ENCODE results near the gene NEK10.
"Not testable (repeated sequence)": the region's sequence is repeated elsewhere in the genome, so short reads cannot be mapped to it uniquely, and the experiment has no call there.

Gene NEK10

DNA sequence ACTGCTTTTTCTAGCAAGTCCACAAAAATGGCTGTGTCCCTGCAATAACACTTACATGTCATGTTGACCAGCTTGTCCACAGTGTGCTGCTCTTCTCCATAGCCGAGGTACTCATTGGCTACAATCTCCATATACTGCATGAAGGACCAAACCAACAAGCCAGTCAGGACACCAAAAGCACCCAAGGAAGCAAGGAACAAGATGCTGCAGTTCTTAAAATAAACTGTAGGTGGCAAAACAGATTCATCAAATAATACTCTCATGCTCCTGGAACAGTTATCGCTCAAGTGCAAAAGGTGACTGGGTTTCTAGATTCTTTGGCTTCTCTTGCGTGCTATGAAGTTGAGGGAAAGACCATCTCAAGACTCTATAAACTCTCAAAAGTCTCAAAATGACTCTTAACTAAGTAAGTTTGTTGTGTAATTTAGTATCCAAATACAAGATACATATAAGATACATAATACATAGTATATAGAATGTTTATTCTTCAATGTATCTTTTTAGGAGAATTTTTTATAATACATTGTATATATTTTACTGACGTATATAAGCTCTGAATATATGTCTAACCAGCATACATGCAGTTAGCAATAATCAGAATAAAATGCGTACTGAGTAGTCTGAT lies 57.0 kb downstream of the NEK10 start:
- peak; percentile 67 for TF ChIP-seq CTCF (IDR thresholded peaks at IDR 0.05; ENCODE audit: insufficient read depth, low read depth, low read length, missing control alignments)
- no peak overlapping the region for H3K4me3 ChIP-seq (ENCODE audit: low read depth, low read length)
- peak; percentile 56 for DNase-seq (ENCODE audit: low read depth)

GRCh38 chr3:27311400-27311799 lies 57.8 kb downstream of the NEK10 start:
- no peak for TF ChIP-seq CTCF (IDR thresholded peaks at IDR 0.05; ENCODE audit: insufficient read depth, low read depth, low read length, missing control alignments)
- no peak for DNase-seq (ENCODE audit: low read depth)

DNA sequence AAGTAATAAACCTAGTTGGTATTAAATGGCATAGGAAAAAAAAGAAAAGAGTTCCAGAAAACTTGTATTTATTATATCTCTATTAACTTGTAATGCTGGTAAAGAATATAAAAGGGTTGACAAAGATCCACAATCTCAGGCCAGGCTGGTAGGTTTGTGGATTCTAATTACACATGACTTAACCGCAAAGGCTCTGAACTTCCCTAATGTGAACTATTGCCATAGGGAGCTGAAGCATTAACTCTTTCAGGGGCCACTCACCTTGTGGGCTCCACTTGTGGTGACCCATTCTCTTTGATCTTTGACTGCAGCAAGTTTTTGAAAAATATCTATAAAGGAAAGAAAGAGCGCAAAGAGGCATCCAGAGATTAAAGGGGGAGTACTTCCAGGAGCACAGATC lies 58.5 kb downstream of the NEK10 start:
- DNase-seq (ENCODE audit: low read depth) = no peak
- H3K4me3 ChIP-seq (ENCODE audit: low read depth, low read length) = no peak overlapping the region
- TF ChIP-seq CTCF (IDR thresholded peaks at IDR 0.05; ENCODE audit: insufficient read depth, low read depth, low read length, missing control alignments) = no peak

More at GRCh38 chr3:27311400-27311799, 57.8 kb downstream of the NEK10 start:
- no peak overlapping the region for H3K4me3 ChIP-seq (ENCODE audit: low read depth, low read length)

GRCh38 chr3:27307566-27307965 lies 61.6 kb downstream of the NEK10 start:
- no peak for DNase-seq (ENCODE audit: low read depth)
- no peak for TF ChIP-seq CTCF (IDR thresholded peaks at IDR 0.05; ENCODE audit: insufficient read depth, low read depth, low read length, missing control alignments)
- H3K4me3 ChIP-seq (ENCODE audit: low read depth, low read length) = no peak overlapping the region

- no peak overlapping the region for H3K4me3 ChIP-seq (ENCODE audit: low read depth, low read length)
- no peak for TF ChIP-seq CTCF (IDR thresholded peaks at IDR 0.05; ENCODE audit: insufficient read depth, low read depth, low read length, missing control alignments)
Observed at GRCh38 chr3:27302891-27303290, 66.3 kb downstream of the NEK10 start.

GRCh38 chr3:27298981-27299380 lies 70.2 kb downstream of the NEK10 start:
- not testable (repeated sequence) for DNase-seq (ENCODE audit: low read depth)

More at GRCh38 chr3:27302891-27303290, 66.3 kb downstream of the NEK10 start:
- no peak for DNase-seq (ENCODE audit: low read depth)

GRCh38 chr3:27293939-27294338 lies 75.2 kb downstream of the NEK10 start:
- no peak for DNase-seq (ENCODE audit: low read depth)
- TF ChIP-seq CTCF (IDR thresholded peaks at IDR 0.05; ENCODE audit: insufficient read depth, low read depth, low read length, missing control alignments) = no peak
- no peak overlapping the region for H3K4me3 ChIP-seq (ENCODE audit: low read depth, low read length)

More at GRCh38 chr3:27298981-27299380, 70.2 kb downstream of the NEK10 start:
- H3K4me3 ChIP-seq (ENCODE audit: low read depth, low read length) = not testable (repeated sequence)

Data from GM12865 (cell line).